Measurements from ENCODE around the gene LMF1. TPM values are rescaled to one million over a fixed set of nuclear protein-coding genes. Genes with fewer than 3 reads are reported as not detected.
A peak's percentile ranks its signal among the peaks of the same experiment; 100 is the strongest.

Gene LMF1
- total RNA-seq, 4 donors from 2014 or later: 7.7 to 15.8 (median 10.2) TPM

- ATAC-seq (no peak), DNase-seq (no peak)
- in situ Hi-C loops (cut with MboI; ENCODE audit: low sequenced_read_pairs in 4 of 4): no loop called here
- intact Hi-C loops (cut with DNase I; ENCODE audit: low total_unique reads): no loop called here
- Histone ChIP-seq H3K9me3 (no peaks in the 10 kb centered on the region), H3K27ac (no peak overlapping the region), H3K4me1 (peaks cover 7 to 17% of the 10 kb centered on the region in 2 donors), H3K36me3 (no peaks in the 10 kb centered on the region), H3K4me3 (no peak overlapping the region), H3K27me3 (peaks cover 42 to 60% (median 51%) of the 10 kb centered on the region in 3 donors)
- TF ChIP-seq POLR2A (IDR thresholded peaks at IDR 0.05) (no peak), CTCF (IDR thresholded peaks at IDR 0.05 in 4 of 5, conservative IDR thresholded peaks at IDR 0.05 in 1 of 5) (no peak)
Measured at GRCh38 chr16:978403-978802, 7.6 kb upstream of the LMF1 start.

GRCh38 chr16:977896-978295 lies 7.1 kb upstream of the LMF1 start:
- in situ Hi-C loops (cut with MboI; ENCODE audit: low sequenced_read_pairs in 4 of 4) (no loop called here), intact Hi-C loops (cut with DNase I; ENCODE audit: low total_unique reads) (no loop called here)
- H3K4me3 ChIP-seq: no peak overlapping the region
- no peaks in the 10 kb centered on the region for H3K9me3 ChIP-seq
- no peak for DNase-seq
- H3K36me3 ChIP-seq: no peaks in the 10 kb centered on the region
- ATAC-seq: no peak
- TF ChIP-seq POLR2A (IDR thresholded peaks at IDR 0.05) (no peak), CTCF (IDR thresholded peaks at IDR 0.05 in 4 of 5, conservative IDR thresholded peaks at IDR 0.05 in 1 of 5) (no peak)
- no peak overlapping the region for H3K27ac ChIP-seq
- H3K27me3 ChIP-seq: peaks cover 43 to 55% (median 50%) of the 10 kb centered on the region in 3 donors
- H3K4me1 ChIP-seq: peaks cover 7 to 17% of the 10 kb centered on the region in 2 donors

GRCh38 chr16:977081-977701 lies 6.4 kb upstream of the LMF1 start:
- ATAC-seq (no peak), DNase-seq (peak in 1 of 2 donors; percentile 60)
- H3K27me3 ChIP-seq: peaks cover 36 to 51% (median 46%) of the 10 kb centered on the region in 3 donors
- no peak for TF ChIP-seq CTCF (IDR thresholded peaks at IDR 0.05 in 4 of 5, conservative IDR thresholded peaks at IDR 0.05 in 1 of 5)
- TF ChIP-seq POLR2A (IDR thresholded peaks at IDR 0.05): no peak
- H3K9me3 ChIP-seq: no peaks in the 10 kb centered on the region
- intact Hi-C loops (cut with DNase I; ENCODE audit: low total_unique reads) (no loop called here), in situ Hi-C loops (cut with MboI; ENCODE audit: low sequenced_read_pairs in 4 of 4) (no loop called here)
- H3K4me1 ChIP-seq: peaks cover 7 to 17% of the 10 kb centered on the region in 2 donors
- H3K36me3 ChIP-seq: no peaks in the 10 kb centered on the region
- peak overlapping the region in 2 of 4 donors; percentile 30 to 55 for H3K27ac ChIP-seq
- no peak overlapping the region for H3K4me3 ChIP-seq

- H3K4me1 ChIP-seq: peaks cover 7 to 17% of the 10 kb centered on the region in 2 donors
- no peak for TF ChIP-seq POLR2A (IDR thresholded peaks at IDR 0.05)
- DNase-seq: peak in 1 of 2 donors; percentile 34
- no peak for ATAC-seq
- no peaks in the 10 kb centered on the region for H3K9me3 ChIP-seq
- in situ Hi-C loops (cut with MboI; ENCODE audit: low sequenced_read_pairs in 4 of 4) (no loop called here), intact Hi-C loops (cut with DNase I; ENCODE audit: low total_unique reads) (no loop called here)
- peak overlapping the region in 3 of 4 donors; percentile 30 to 68 (median 55) for H3K27ac ChIP-seq
- H3K4me3 ChIP-seq: no peak overlapping the region
- H3K36me3 ChIP-seq: no peaks in the 10 kb centered on the region
- H3K27me3 ChIP-seq: peaks cover 33 to 50% (median 44%) of the 10 kb centered on the region in 3 donors
Measured at GRCh38 chr16:976389-976931, 5.7 kb upstream of the LMF1 start.

- Histone ChIP-seq H3K4me1 (peaks cover 4 to 17% of the 10 kb centered on the region in 2 donors), H3K36me3 (no peaks in the 10 kb centered on the region), H3K27me3 (peaks cover 33 to 46% (median 41%) of the 10 kb centered on the region in 3 donors), H3K27ac (peak overlapping the region; percentile 63 to 85 (median 74)), H3K4me3 (no peak overlapping the region), H3K9me3 (no peaks in the 10 kb centered on the region)
- intact Hi-C loops (cut with DNase I; ENCODE audit: low total_unique reads) (loop anchor here (2.0 kb wide), 1 partner anchor 116 kb away; no protein-coding TSS in a partner anchor), in situ Hi-C loops (cut with MboI; ENCODE audit: low sequenced_read_pairs in 4 of 4) (no loop called here)
- TF ChIP-seq POLR2A (IDR thresholded peaks at IDR 0.05) (no peak), CTCF (IDR thresholded peaks at IDR 0.05 in 4 of 5, conservative IDR thresholded peaks at IDR 0.05 in 1 of 5) (no peak)
- DNase-seq (no peak), ATAC-seq (no peak)
Measured at GRCh38 chr16:975291-975690, 4.5 kb upstream of the LMF1 start.
